ENCODE results near the gene SNED1. TPM values are rescaled to one million over a fixed set of nuclear protein-coding genes. Genes with fewer than 3 reads are reported as not detected.

Gene SNED1
- total RNA-seq, 1 experiment from 2014 or later, result 3.2 TPM

- POLR2A ChIA-PET, result no interaction called here
- Mint-ChIP-seq H3K4me1 (no peaks in the 10 kb centered on the region), H3K9me3 (peaks cover 22% of the 10 kb centered on the region), H3K27ac (no peak overlapping the region), H3K36me3 (peaks cover 7% of the 10 kb centered on the region), H3K4me3 (no peak overlapping the region), H3K27me3 (ENCODE audit: low read depth) (peaks cover 3% of the 10 kb centered on the region; the same call in 1 of the 2 replicates)
- TF ChIP-seq GRHL2 (CRISPR knock-in tag; IDR thresholded peaks at IDR 0.05; ENCODE audit: insufficient replicate concordance, severe bottlenecking) (no peak), MAX (CRISPR knock-in tag; IDR thresholded peaks at IDR 0.05) (no peak), ZNF671 (CRISPR knock-in tag; IDR thresholded peaks at IDR 0.05) (no peak), ZNF317 (CRISPR knock-in tag; IDR thresholded peaks at IDR 0.05; ENCODE audit: borderline replicate concordance, low read depth) (no peak), KAT7 (CRISPR knock-in tag; IDR thresholded peaks at IDR 0.05; ENCODE audit: borderline replicate concordance) (no peak), ZNF219 (CRISPR knock-in tag; IDR thresholded peaks at IDR 0.05; ENCODE audit: borderline replicate concordance) (no peak), HMGA2 (CRISPR knock-in tag; IDR thresholded peaks at IDR 0.05) (no peak), RORB (CRISPR knock-in tag; IDR thresholded peaks at IDR 0.05) (no peak), GTF2I (CRISPR knock-in tag; conservative IDR thresholded peaks at IDR 0.05) (no peak), JAZF1 (CRISPR knock-in tag; IDR thresholded peaks at IDR 0.05) (no peak), ESRRA (CRISPR knock-in tag; IDR thresholded peaks at IDR 0.05; ENCODE audit: borderline replicate concordance) (no peak), PRRX2 (CRISPR knock-in tag; IDR thresholded peaks at IDR 0.05) (no peak)
- CTCF ChIA-PET, result no interaction called here
- DNase-seq (ENCODE audit: low spot score) (no peak), ATAC-seq (no peak)
Measured at GRCh38 chr2:241020201-241020600, 21.8 kb downstream of the SNED1 start.

GRCh38 chr2:241020629-241021190 is 22.3 kb downstream of the SNED1 start:
- ATAC-seq (no peak), DNase-seq (ENCODE audit: low spot score) (no peak)
- no peak for TF ChIP-seq AR (CRISPR knock-in tag; IDR thresholded peaks at IDR 0.05)
- no peak for TF ChIP-seq TCF7 (CRISPR knock-in tag; IDR thresholded peaks at IDR 0.05; ENCODE audit: low read depth)
- no peak for TF ChIP-seq GABPB1 (CRISPR knock-in tag; IDR thresholded peaks at IDR 0.05)
- TF ChIP-seq JAZF1 (CRISPR knock-in tag; IDR thresholded peaks at IDR 0.05), result no peak
- no peak for TF ChIP-seq ZMAT4 (CRISPR knock-in tag; IDR thresholded peaks at IDR 0.05)
- TF ChIP-seq TEAD1 (CRISPR knock-in tag; IDR thresholded peaks at IDR 0.05), result no peak
- no peak for TF ChIP-seq ZNF138 (CRISPR knock-in tag; conservative IDR thresholded peaks at IDR 0.05)
- no peak for TF ChIP-seq ZSCAN18 (CRISPR knock-in tag; IDR thresholded peaks at IDR 0.05)
- TF ChIP-seq IRF2 (CRISPR knock-in tag; IDR thresholded peaks at IDR 0.05; ENCODE audit: borderline replicate concordance, low read depth), result no peak
- no peak for TF ChIP-seq NR2C2 (CRISPR knock-in tag; IDR thresholded peaks at IDR 0.05)
- TF ChIP-seq MYBL2 (CRISPR knock-in tag; IDR thresholded peaks at IDR 0.05), result no peak
- no peak for TF ChIP-seq GTF2I (CRISPR knock-in tag; conservative IDR thresholded peaks at IDR 0.05)
- no peak for TF ChIP-seq ZNF425 (CRISPR knock-in tag; conservative IDR thresholded peaks at IDR 0.05)
- TF ChIP-seq SMAD3 (CRISPR knock-in tag; IDR thresholded peaks at IDR 0.05; ENCODE audit: borderline replicate concordance), result no peak
- TF ChIP-seq HMGA2 (CRISPR knock-in tag; IDR thresholded peaks at IDR 0.05), result no peak
- no peak for TF ChIP-seq ZNF396 (CRISPR knock-in tag; IDR thresholded peaks at IDR 0.05; ENCODE audit: borderline replicate concordance)
- no peak for TF ChIP-seq MLX (CRISPR knock-in tag; IDR thresholded peaks at IDR 0.05)
- no peaks in the 10 kb centered on the region for H3K4me1 Mint-ChIP-seq
- peaks cover 11% of the 10 kb centered on the region for H3K36me3 Mint-ChIP-seq
- CTCF ChIA-PET, result no interaction called here
- peaks cover 6% of the 10 kb centered on the region for H3K27me3 Mint-ChIP-seq (ENCODE audit: low read depth)
- H3K27ac Mint-ChIP-seq, result no peak overlapping the region
- peaks cover 27% of the 10 kb centered on the region for H3K9me3 Mint-ChIP-seq
- POLR2A ChIA-PET, result no interaction called here
- H3K4me3 Mint-ChIP-seq, result no peak overlapping the region
